ENCODE data around the gene NPAS2. TPM values are rescaled to one million over a fixed set of nuclear protein-coding genes. Genes with fewer than 3 reads are reported as not detected.

NPAS2 gene
- total and polyA plus RNA-seq, 2 donors (not counting 3 experiments of a cell fraction or from before 2014, with no cell fraction given): 29.0 to 53.9 TPM

GRCh38 chr2:100895934-100896685 lies 76.2 kb downstream of the NPAS2 start:
- intact Hi-C loops (cut with micrococcal nuclease) (no loop called here), dilution Hi-C loops (cut with MboI; ENCODE audit: extremely low pct_ligation_motif_present, low sequenced_read_pairs) (no loop called here)
- peak; percentile 31 for DNase-seq (ENCODE audit: low read depth, low spot score)
- no peaks in the 10 kb centered on the region for H3K79me2 ChIP-seq (ENCODE audit: control insufficient read depth, insufficient read depth, low read length)
- FAIRE-seq: no peak
- ChIA-PET POLR2A (no interaction called here), CTCF (interaction anchor here (1.2 to 1.7 kb wide), 4 partner anchors 15 to 161 kb away, joined by 3 to 4 read pairs (median 4); no protein-coding TSS in a partner anchor)
- no peak overlapping the region for H3K4me3 ChIP-seq (replicated peaks in 1 of 3; ENCODE audit: insufficient read depth in 1 of 3, low read depth in 1 of 3, low read length in 3 of 3)
- H4K20me1 ChIP-seq (replicated peaks; ENCODE audit: control insufficient read depth, extremely low read depth, insufficient read depth, low read length): no peaks in the 10 kb centered on the region
- H3K9me3 ChIP-seq (replicated peaks; ENCODE audit: control insufficient read depth, insufficient read depth, low read length): no peaks in the 10 kb centered on the region
- H3K36me3 ChIP-seq (ENCODE audit: control insufficient read depth in 2 of 2, extremely low read depth in 1 of 2, insufficient read depth in 2 of 2, low read length in 2 of 2): peaks cover 0 to 2% of the 10 kb centered on the region in 2 experiments
- H3K27me3 ChIP-seq (ENCODE audit: control insufficient read depth in 2 of 2, insufficient read depth in 2 of 2, low read length in 2 of 2): no peaks in the 10 kb centered on the region
- no peak overlapping the region for H3K27ac ChIP-seq (ENCODE audit: insufficient read depth, low read depth, low read length)
- no peaks in the 10 kb centered on the region for H3K9me1 ChIP-seq (replicated peaks; ENCODE audit: control insufficient read depth, extremely low read depth, insufficient read depth, low read length)
- TF ChIP-seq POLR2AphosphoS5 (IDR thresholded peaks at IDR 0.05; ENCODE audit: insufficient read depth, low read depth, low read length) (no peak), MAX (IDR thresholded peaks at IDR 0.05; ENCODE audit: insufficient read depth, insufficient read length) (no peak), JUN (IDR thresholded peaks at IDR 0.05; ENCODE audit: borderline replicate concordance, insufficient read depth, insufficient read length, low read depth) (no peak), CTCF (IDR thresholded peaks at IDR 0.05; ENCODE audit: extremely low read depth in 1 of 2, insufficient read depth in 1 of 2, low read depth in 1 of 2, low read length in 2 of 2) (no peak), MYC (IDR thresholded peaks at IDR 0.05; ENCODE audit: low read depth, low read length) (no peak), POLR2A (IDR thresholded peaks at IDR 0.05; ENCODE audit: low read depth, low read length) (no peak), EZH2 (IDR thresholded peaks at IDR 0.05; ENCODE audit: borderline replicate concordance, low read depth, low read length, severe bottlenecking) (no peak), FOS (IDR thresholded peaks at IDR 0.05; ENCODE audit: borderline replicate concordance, insufficient read depth, low read length) (no peak), GATA2 (IDR thresholded peaks at IDR 0.05; ENCODE audit: insufficient read depth, insufficient read length, low read depth, low read length) (no peak)
- H2AFZ ChIP-seq (ENCODE audit: low read depth, low read length): no peak overlapping the region
- H3K4me1 ChIP-seq (ENCODE audit: control insufficient read depth, extremely low read depth, insufficient read depth, low read length): peaks cover 34% of the 10 kb centered on the region
- no peak overlapping the region for H3K9ac ChIP-seq (replicated peaks; ENCODE audit: extremely low read depth, insufficient read depth, low read length)
- BruUV-seq (replicated peaks): no TSS peak
- H3K4me2 ChIP-seq (ENCODE audit: insufficient read depth, low read length): no peak overlapping the region
